Measurements from ENCODE around the gene POTEJ. TPM values are rescaled to one million over a fixed set of nuclear protein-coding genes. Genes with fewer than 3 reads are reported as not detected.
"Not testable (repeated sequence)": the region's sequence is repeated elsewhere in the genome, so short reads cannot be mapped to it uniquely, and the experiment has no call there.

Gene POTEJ
- total and polyA plus RNA-seq, 2 donors (not counting 1 experiment from before 2014, with no cell fraction given), result not detected

GRCh38 chr2:130609002-130609920 is 2.0 kb upstream of the POTEJ start:
- H3K36me3 ChIP-seq (replicated peaks in 1 of 2; ENCODE audit: control extremely low read depth in 1 of 2, control insufficient read depth in 1 of 2, extremely low read depth in 1 of 2, insufficient read depth in 2 of 2, low read length in 1 of 2); H3K4me3 ChIP-seq (ENCODE audit: control extremely low read depth in 1 of 5, extremely low read depth in 1 of 5, insufficient read depth in 1 of 5, low read depth in 2 of 5, low read length in 4 of 5); H3K27ac ChIP-seq (ENCODE audit: low read length in 2 of 2); H4K20me1 ChIP-seq (ENCODE audit: control insufficient read depth, insufficient read depth, low read length, poor library complexity, severe bottlenecking); ATAC-seq (ENCODE audit: low read depth); H3K9me3 ChIP-seq (ENCODE audit: control extremely low read depth in 1 of 3, control insufficient read depth in 2 of 3, insufficient read depth in 1 of 3, low read length in 2 of 3); H3K9me3 Mint-ChIP-seq (ENCODE audit: insufficient read depth); intact Hi-C loops (cut with micrococcal nuclease); H3K4me1 Mint-ChIP-seq; H3K4me3 Mint-ChIP-seq; H3K27ac Mint-ChIP-seq; H2AFZ ChIP-seq (ENCODE audit: insufficient read depth, low read depth, low read length, poor library complexity, severe bottlenecking); CTCF ChIA-PET; H3K27me3 ChIP-seq (replicated peaks in 1 of 4; ENCODE audit: control extremely low read depth in 1 of 4, control insufficient read depth in 3 of 4, insufficient read depth in 4 of 4, low read length in 3 of 4); H3K79me2 ChIP-seq (ENCODE audit: control insufficient read depth, insufficient read depth, low read length); H3K4me1 ChIP-seq (ENCODE audit: control insufficient read depth in 2 of 2, insufficient read depth in 2 of 2, low read length in 2 of 2); H3K27me3 Mint-ChIP-seq; H3K9ac ChIP-seq (ENCODE audit: low read length); DNase-seq; POLR2A ChIA-PET; H3K4me2 ChIP-seq (replicated peaks; ENCODE audit: low read depth, low read length, poor library complexity, severe bottlenecking): not testable (repeated sequence)
- WGBS (ENCODE audit: insufficient coverage), result no CpG with 5 or more reads among the region's 28 CpGs

GRCh38 chr2:130610486-130610885 is 754 bp upstream of the POTEJ start:
- CTCF ChIA-PET; H2AFZ ChIP-seq (ENCODE audit: insufficient read depth, low read depth, low read length, poor library complexity, severe bottlenecking); H3K27ac ChIP-seq (ENCODE audit: low read length in 2 of 2); H3K27me3 ChIP-seq (replicated peaks in 1 of 4; ENCODE audit: control extremely low read depth in 1 of 4, control insufficient read depth in 3 of 4, insufficient read depth in 4 of 4, low read length in 3 of 4); H3K4me1 Mint-ChIP-seq; DNase-seq; H3K79me2 ChIP-seq (ENCODE audit: control insufficient read depth, insufficient read depth, low read length); ATAC-seq (ENCODE audit: low read depth); H3K9me3 ChIP-seq (ENCODE audit: control extremely low read depth in 1 of 3, control insufficient read depth in 2 of 3, insufficient read depth in 1 of 3, low read length in 2 of 3); H4K20me1 ChIP-seq (ENCODE audit: control insufficient read depth, insufficient read depth, low read length, poor library complexity, severe bottlenecking); H3K4me1 ChIP-seq (ENCODE audit: control insufficient read depth in 2 of 2, insufficient read depth in 2 of 2, low read length in 2 of 2); H3K4me3 ChIP-seq (ENCODE audit: control extremely low read depth in 1 of 5, extremely low read depth in 1 of 5, insufficient read depth in 1 of 5, low read depth in 2 of 5, low read length in 4 of 5); H3K9me3 Mint-ChIP-seq (ENCODE audit: insufficient read depth); H3K4me3 Mint-ChIP-seq; H3K27me3 Mint-ChIP-seq; H3K36me3 ChIP-seq (replicated peaks in 1 of 2; ENCODE audit: control extremely low read depth in 1 of 2, control insufficient read depth in 1 of 2, extremely low read depth in 1 of 2, insufficient read depth in 2 of 2, low read length in 1 of 2); POLR2A ChIA-PET; H3K9ac ChIP-seq (ENCODE audit: low read length); H3K27ac Mint-ChIP-seq; intact Hi-C loops (cut with micrococcal nuclease); H3K4me2 ChIP-seq (replicated peaks; ENCODE audit: low read depth, low read length, poor library complexity, severe bottlenecking): not testable (repeated sequence)
- WGBS (ENCODE audit: insufficient coverage), result 99% methylated on average over 11 of the region's 15 CpGs

- CTCF ChIA-PET; POLR2A ChIA-PET; ATAC-seq (ENCODE audit: low read depth); H3K27ac ChIP-seq (ENCODE audit: low read length in 2 of 2); H4K20me1 ChIP-seq (ENCODE audit: control insufficient read depth, insufficient read depth, low read length, poor library complexity, severe bottlenecking); H3K4me3 Mint-ChIP-seq; H3K9ac ChIP-seq (ENCODE audit: low read length); H3K4me1 Mint-ChIP-seq; DNase-seq; H3K4me2 ChIP-seq (replicated peaks; ENCODE audit: low read depth, low read length, poor library complexity, severe bottlenecking); H3K27me3 ChIP-seq (replicated peaks in 1 of 4; ENCODE audit: control extremely low read depth in 1 of 4, control insufficient read depth in 3 of 4, insufficient read depth in 4 of 4, low read length in 3 of 4); intact Hi-C loops (cut with micrococcal nuclease); H3K27ac Mint-ChIP-seq; H3K9me3 Mint-ChIP-seq (ENCODE audit: insufficient read depth); H3K9me3 ChIP-seq (ENCODE audit: control extremely low read depth in 1 of 3, control insufficient read depth in 2 of 3, insufficient read depth in 1 of 3, low read length in 2 of 3); H3K79me2 ChIP-seq (ENCODE audit: control insufficient read depth, insufficient read depth, low read length); H3K4me3 ChIP-seq (ENCODE audit: control extremely low read depth in 1 of 5, extremely low read depth in 1 of 5, insufficient read depth in 1 of 5, low read depth in 2 of 5, low read length in 4 of 5); H3K36me3 ChIP-seq (replicated peaks in 1 of 2; ENCODE audit: control extremely low read depth in 1 of 2, control insufficient read depth in 1 of 2, extremely low read depth in 1 of 2, insufficient read depth in 2 of 2, low read length in 1 of 2); H3K27me3 Mint-ChIP-seq; H2AFZ ChIP-seq (ENCODE audit: insufficient read depth, low read depth, low read length, poor library complexity, severe bottlenecking); H3K4me1 ChIP-seq (ENCODE audit: control insufficient read depth in 2 of 2, insufficient read depth in 2 of 2, low read length in 2 of 2): not testable (repeated sequence)
- 76% methylated on average over 6 of the region's 10 CpGs for WGBS (ENCODE audit: insufficient coverage)
Measured at GRCh38 chr2:130628784-130629475, 17.7 kb downstream of the POTEJ start.

- not testable (repeated sequence) for H3K4me3 Mint-ChIP-seq
Measured at GRCh38 chr2:130638973-130639372, 27.7 kb downstream of the POTEJ start.

More at GRCh38 chr2:130638973-130639372, 27.7 kb downstream of the POTEJ start:
- H3K4me1 Mint-ChIP-seq; H4K20me1 ChIP-seq (ENCODE audit: control insufficient read depth, insufficient read depth, low read length, poor library complexity, severe bottlenecking); CTCF ChIA-PET; H3K27me3 ChIP-seq (replicated peaks in 1 of 4; ENCODE audit: control extremely low read depth in 1 of 4, control insufficient read depth in 3 of 4, insufficient read depth in 4 of 4, low read length in 3 of 4); POLR2A ChIA-PET; H3K36me3 ChIP-seq (replicated peaks in 1 of 2; ENCODE audit: control extremely low read depth in 1 of 2, control insufficient read depth in 1 of 2, extremely low read depth in 1 of 2, insufficient read depth in 2 of 2, low read length in 1 of 2); H3K27ac ChIP-seq (ENCODE audit: low read length in 2 of 2); H3K9me3 ChIP-seq (ENCODE audit: control extremely low read depth in 1 of 3, control insufficient read depth in 2 of 3, insufficient read depth in 1 of 3, low read length in 2 of 3); H3K4me2 ChIP-seq (replicated peaks; ENCODE audit: low read depth, low read length, poor library complexity, severe bottlenecking); H3K9ac ChIP-seq (ENCODE audit: low read length); intact Hi-C loops (cut with micrococcal nuclease); H3K4me1 ChIP-seq (ENCODE audit: control insufficient read depth in 2 of 2, insufficient read depth in 2 of 2, low read length in 2 of 2); H3K4me3 ChIP-seq (ENCODE audit: control extremely low read depth in 1 of 5, extremely low read depth in 1 of 5, insufficient read depth in 1 of 5, low read depth in 2 of 5, low read length in 4 of 5); H3K27me3 Mint-ChIP-seq; H3K27ac Mint-ChIP-seq; H3K9me3 Mint-ChIP-seq (ENCODE audit: insufficient read depth); H3K79me2 ChIP-seq (ENCODE audit: control insufficient read depth, insufficient read depth, low read length); H2AFZ ChIP-seq (ENCODE audit: insufficient read depth, low read depth, low read length, poor library complexity, severe bottlenecking); DNase-seq; ATAC-seq (ENCODE audit: low read depth): not testable (repeated sequence)
- no CpG with 5 or more reads among the region's 2 CpGs for WGBS (ENCODE audit: insufficient coverage)

Data from B cell (primary cell).